BJ (cell line): ENCODE data around the gene BICC1. TPM values are rescaled to one million over a fixed set of nuclear protein-coding genes. Genes with fewer than 3 reads are reported as not detected.

Experiments used
- CTCF ChIA-PET: fragments of 350-600 bp; formaldehyde crosslinking; extraction: SDS; loops from one replicate; lab custom pipeline; 2021; ENCODE audit warnings: antibody characterized with exemption, inconsistent platforms; lab: Yijun Ruan, JAX
- POLR2A ChIA-PET: fragments of 300-600 bp; sonication (Branson Sonifier 250); formaldehyde crosslinking; extraction: SDS; loops from one replicate; lab custom pipeline; 2021; ENCODE audit warnings: antibody characterized with exemption; lab: Charles Lee
- DNase-seq: peaks from one replicate; pipeline ENCODE4 v3.0.0-alpha.2; 2011; ENCODE audit warnings: low read depth
- H3K27me3 ChIP-seq: 2 replicates; pipeline ENCODE4 v1.6.0; 2011; ENCODE audit warnings: low read length; ENCODE audit not compliant: control insufficient read depth, insufficient read depth
- H3K36me3 ChIP-seq: 2 replicates; pipeline ENCODE4 v1.5.1; 2011; ENCODE audit warnings: low read length; ENCODE audit not compliant: control insufficient read depth, insufficient read depth
- H3K4me3 ChIP-seq: 2 replicates; pipeline ENCODE4 v1.5.1; 2011; ENCODE audit warnings: low read depth, mild to moderate bottlenecking, control low read depth, low read length
- polyA plus RNA-seq: library from polyadenylated mRNA; depleted of rRNA; stranded (reverse); fragments of >200 nt; gene quantifications from 2 replicates; pipeline ENCODE4 v1.2.3, GENCODE V29; 2011
- TF ChIP-seq, protein P1 (sequence below): IDR thresholded peaks from 2 replicates; pipeline ENCODE4 v1.5.1; 2011; ENCODE audit warnings: low read depth, mild to moderate bottlenecking, control low read depth, inconsistent platforms, low read length, moderate library complexity; ENCODE audit not compliant: insufficient read depth

Gene BICC1
- polyA plus RNA-seq, 1 experiment = 27.0 TPM

DNA sequence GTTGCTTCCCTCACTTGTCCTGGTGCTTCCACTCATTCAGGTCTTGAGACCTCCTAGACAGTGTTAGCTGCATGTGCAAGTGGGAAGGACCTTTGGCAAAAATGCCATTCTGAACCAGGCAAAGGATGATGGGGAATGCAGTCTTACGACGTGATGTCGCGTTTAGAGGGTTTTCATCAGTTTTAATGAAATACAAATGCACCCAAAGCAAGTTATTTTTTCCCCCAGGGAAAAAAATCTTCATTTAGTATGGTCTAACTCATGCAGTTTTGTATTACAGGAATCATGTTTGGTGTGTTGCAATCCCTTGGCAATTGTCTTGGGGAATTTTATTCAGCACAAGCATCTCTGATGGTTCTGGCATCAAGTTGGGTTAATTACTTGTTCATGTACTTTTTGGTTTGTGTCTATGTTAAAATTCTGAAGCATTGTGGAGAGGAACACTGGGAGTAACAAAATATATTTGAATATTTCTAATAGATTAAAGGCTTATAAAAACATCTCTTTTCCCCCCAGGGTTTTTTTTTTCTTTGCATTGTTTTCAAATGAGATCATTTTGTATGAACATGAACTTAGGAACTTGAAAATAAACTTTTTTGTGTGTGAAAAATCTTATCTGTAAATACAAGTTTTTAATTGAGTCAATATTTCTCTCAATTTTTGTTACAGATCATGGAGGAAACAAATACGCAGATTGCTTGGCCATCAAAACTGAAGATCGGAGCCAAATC, 188.9 kb downstream of the BICC1 start:
- Histone ChIP-seq H3K27me3 (no peaks in the 10 kb centered on the region), H3K36me3 (no peaks in the 10 kb centered on the region), H3K4me3 (no peak overlapping the region)
- ChIA-PET CTCF (no interaction called here), POLR2A (no interaction called here)
- DNase-seq = peak; percentile 94
- TF ChIP-seq, protein P1, sequence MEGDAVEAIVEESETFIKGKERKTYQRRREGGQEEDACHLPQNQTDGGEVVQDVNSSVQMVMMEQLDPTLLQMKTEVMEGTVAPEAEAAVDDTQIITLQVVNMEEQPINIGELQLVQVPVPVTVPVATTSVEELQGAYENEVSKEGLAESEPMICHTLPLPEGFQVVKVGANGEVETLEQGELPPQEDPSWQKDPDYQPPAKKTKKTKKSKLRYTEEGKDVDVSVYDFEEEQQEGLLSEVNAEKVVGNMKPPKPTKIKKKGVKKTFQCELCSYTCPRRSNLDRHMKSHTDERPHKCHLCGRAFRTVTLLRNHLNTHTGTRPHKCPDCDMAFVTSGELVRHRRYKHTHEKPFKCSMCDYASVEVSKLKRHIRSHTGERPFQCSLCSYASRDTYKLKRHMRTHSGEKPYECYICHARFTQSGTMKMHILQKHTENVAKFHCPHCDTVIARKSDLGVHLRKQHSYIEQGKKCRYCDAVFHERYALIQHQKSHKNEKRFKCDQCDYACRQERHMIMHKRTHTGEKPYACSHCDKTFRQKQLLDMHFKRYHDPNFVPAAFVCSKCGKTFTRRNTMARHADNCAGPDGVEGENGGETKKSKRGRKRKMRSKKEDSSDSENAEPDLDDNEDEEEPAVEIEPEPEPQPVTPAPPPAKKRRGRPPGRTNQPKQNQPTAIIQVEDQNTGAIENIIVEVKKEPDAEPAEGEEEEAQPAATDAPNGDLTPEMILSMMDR = no peak

DNA sequence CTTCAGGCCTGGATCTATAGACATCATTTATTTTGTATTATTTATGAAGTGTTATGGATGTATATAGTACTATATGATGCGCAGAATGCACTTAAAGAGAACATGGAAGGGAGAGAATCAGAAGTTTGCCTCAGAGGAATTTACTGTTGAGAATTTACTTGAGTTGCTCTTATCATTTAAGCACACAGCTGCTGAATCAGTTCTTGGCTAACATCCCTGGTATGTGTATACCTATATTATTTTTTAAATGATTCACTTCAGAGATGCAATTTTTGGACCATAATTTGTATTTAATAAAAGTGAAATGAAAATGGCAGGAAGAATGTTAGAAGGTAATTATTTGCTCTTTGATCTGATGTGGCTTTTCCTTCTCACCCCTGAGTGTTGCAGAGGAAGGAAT, 191.6 kb downstream of the BICC1 start:
- ChIA-PET CTCF (interaction anchor here (1.0 to 1.8 kb wide), 3 partner anchors 9 to 95 kb away, joined by 3 to 6 read pairs (median 3); no protein-coding TSS in a partner anchor), POLR2A (interaction anchor here (0.7 kb wide), 1 partner anchor 19 kb away, joined by 4 read pairs; no protein-coding TSS in a partner anchor)
- no peak for DNase-seq
- TF ChIP-seq, protein P1 = no peak
- Histone ChIP-seq H3K4me3 (no peak overlapping the region), H3K36me3 (no peaks in the 10 kb centered on the region), H3K27me3 (no peaks in the 10 kb centered on the region)

DNA sequence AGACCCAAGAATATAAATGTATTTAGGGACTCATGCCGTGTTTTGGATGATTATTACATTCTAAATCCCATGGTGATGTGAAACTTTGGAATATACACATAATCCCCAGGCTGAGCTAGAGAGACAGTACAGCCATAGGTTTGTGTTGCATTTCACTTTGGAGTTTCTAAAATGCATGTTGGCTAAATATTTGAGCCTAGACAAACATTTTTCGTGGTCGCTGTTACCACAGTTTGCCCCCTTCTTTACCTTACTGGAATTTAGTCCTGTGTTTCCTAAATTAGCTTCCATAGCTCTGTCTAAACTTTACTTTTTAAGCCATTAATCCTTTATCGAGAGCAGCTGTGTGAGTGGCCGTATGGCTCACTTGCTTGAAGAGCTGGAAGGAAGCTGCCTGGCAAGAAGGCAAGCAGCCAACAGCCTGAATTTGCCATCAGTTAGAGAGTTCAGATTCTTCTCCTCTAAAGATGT, 192.0 kb downstream of the BICC1 start:
- CTCF ChIA-PET = interaction anchor here (1.0 to 2.6 kb wide), 4 partner anchors 8 to 95 kb away, joined by 3 to 6 read pairs (median 4); no protein-coding TSS in a partner anchor
- POLR2A ChIA-PET = interaction anchor here (0.6 to 0.7 kb wide), 2 partner anchors 19 to 216 kb away, joined by 4 read pairs; no protein-coding TSS in a partner anchor
- H3K36me3 ChIP-seq = no peaks in the 10 kb centered on the region
- no peak for DNase-seq
- TF ChIP-seq, protein P1 = no peak
- no peak overlapping the region for H3K4me3 ChIP-seq
- no peaks in the 10 kb centered on the region for H3K27me3 ChIP-seq

DNA sequence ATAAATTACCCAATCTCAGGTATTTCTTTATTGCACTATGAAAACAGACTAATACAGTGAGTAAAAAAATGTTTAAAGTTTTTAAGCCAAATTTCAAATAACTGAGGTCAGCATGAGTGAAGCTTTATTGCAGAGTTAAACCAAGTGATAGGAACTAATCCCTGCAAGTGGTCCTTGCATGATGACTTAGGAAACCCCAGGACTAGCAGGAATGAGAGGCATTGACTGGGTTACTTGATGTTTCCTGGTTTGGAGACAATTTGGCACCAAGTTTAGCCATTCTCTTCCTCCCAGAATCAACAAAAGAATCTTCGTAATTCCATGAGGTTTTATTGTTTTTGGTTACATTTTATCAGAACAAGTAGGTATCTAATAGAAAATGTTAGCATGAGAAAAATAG, 194.2 kb downstream of the BICC1 start:
- TF ChIP-seq, protein P1 = no peak
- POLR2A ChIA-PET = no interaction called here
- Histone ChIP-seq H3K36me3 (no peaks in the 10 kb centered on the region), H3K27me3 (no peaks in the 10 kb centered on the region), H3K4me3 (no peak overlapping the region)
- no peak for DNase-seq
- CTCF ChIA-PET = interaction anchor here (1.0 to 2.6 kb wide), 2 partner anchors 33 to 176 kb away, joined by 4 to 5 read pairs; no protein-coding TSS in a partner anchor

DNA sequence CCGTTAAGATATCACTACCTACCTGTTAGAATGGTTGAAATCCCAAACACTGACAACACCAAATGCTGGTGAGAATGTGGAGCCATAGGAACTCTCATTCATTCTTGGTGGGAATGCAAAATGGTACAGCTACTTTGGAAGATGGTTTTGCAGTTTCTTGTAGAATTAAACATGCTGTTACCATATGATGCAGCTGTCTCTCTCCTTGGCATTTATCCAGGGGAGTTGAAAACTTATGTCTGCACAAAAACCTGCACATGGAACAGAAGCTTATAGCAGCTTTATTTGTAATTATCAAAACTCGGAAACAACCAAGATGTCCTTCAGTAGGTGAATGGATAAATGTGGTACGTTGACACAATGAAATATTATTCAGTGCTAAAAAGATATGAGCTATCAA, 199.5 kb downstream of the BICC1 start:
- Histone ChIP-seq H3K4me3 (no peak overlapping the region), H3K36me3 (no peaks in the 10 kb centered on the region), H3K27me3 (no peaks in the 10 kb centered on the region)
- POLR2A ChIA-PET = no interaction called here
- TF ChIP-seq, protein P1 = no peak
- DNase-seq = no peak
- CTCF ChIA-PET = interaction anchor here (0.6 to 1.9 kb wide), 2 partner anchors 8 to 259 kb away, joined by 3 to 6 read pairs; no protein-coding TSS in a partner anchor
